ENCODE measurements around the gene ADAM23.

DNA sequence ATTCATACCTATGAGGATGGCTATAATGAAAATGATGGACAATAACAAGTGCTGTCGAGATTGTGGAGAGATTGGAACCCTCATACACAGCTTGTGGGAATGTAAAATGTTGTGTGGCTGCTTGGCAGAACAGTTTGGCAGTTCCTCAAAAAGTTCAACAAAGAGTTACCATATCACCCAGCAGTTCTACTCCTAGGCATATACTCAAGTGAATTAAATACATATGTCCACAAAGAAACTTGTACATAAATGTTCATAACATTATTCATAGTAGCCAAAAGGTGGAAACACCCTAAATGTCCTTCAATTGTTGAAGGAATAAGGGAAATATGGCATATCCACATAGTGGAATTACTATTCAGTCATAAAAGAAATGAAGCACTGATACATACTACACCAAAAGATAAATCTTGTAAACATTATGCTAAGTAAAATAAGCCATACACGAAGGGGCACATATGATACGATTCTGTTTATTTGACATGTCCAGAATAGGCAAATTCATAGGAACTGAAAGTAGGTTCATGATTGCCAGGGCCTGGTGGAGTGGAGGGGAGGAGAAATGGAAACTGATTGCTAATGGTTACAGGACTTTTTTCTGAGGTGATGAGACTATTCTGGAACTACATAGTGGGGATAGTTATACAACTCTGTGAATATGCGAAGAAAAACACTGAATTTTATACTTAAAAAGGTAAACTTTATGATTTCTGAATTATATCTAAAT lies 92.1 kb downstream of the ADAM23 start:
- no peak for TF ChIP-seq GABPA (IDR thresholded peaks at IDR 0.05; ENCODE audit: low read depth)
- TF ChIP-seq CTCF (IDR thresholded peaks at IDR 0.05) = no peak
- TF ChIP-seq REST (IDR thresholded peaks at IDR 0.05; ENCODE audit: low read depth, low read length) = no peak
- TF ChIP-seq RAD21 (IDR thresholded peaks at IDR 0.05; ENCODE audit: low read length) = no peak
- TF ChIP-seq POLR2AphosphoS5 (IDR thresholded peaks at IDR 0.05; ENCODE audit: low read depth, low read length) = no peak
- TF ChIP-seq CHD2 (IDR thresholded peaks at IDR 0.05; ENCODE audit: low read length, partially characterized antibody) = no peak
- no peak for TF ChIP-seq TCF12 (IDR thresholded peaks at IDR 0.05)
- no peak for TF ChIP-seq EP300 (IDR thresholded peaks at IDR 0.05; ENCODE audit: borderline replicate concordance in 1 of 2, low read depth in 1 of 2, low read length in 1 of 2)
- no peak for TF ChIP-seq SIN3A (IDR thresholded peaks at IDR 0.05; ENCODE audit: borderline replicate concordance, low read depth, low read length)

All from SK-N-SH (cell line).